Spleen (tissue), 11 donors: ENCODE results near the gene WDR62. TPM values are rescaled to one million over a fixed set of nuclear protein-coding genes. Genes with fewer than 3 reads are reported as not detected.
A peak's percentile ranks its signal among the peaks of the same experiment; 100 is the strongest.
"Not testable (repeated sequence)": the region's sequence is repeated elsewhere in the genome, so short reads cannot be mapped to it uniquely, and the experiment has no call there.

Experiments used
- DNase-seq: peaks from one replicate; pipeline ENCODE4 v3.0.0-alpha.2; 2020
- H3K27ac ChIP-seq, 8 donors: fragments of 200-600 bp; sonication (generic) in 7 of 8; 1 replicate in 4 of 8; 2 replicates in 4 of 8; pipeline versions ENCODE4 v1.5.0 to v1.8.0; 2016 to 2021; ENCODE audit warnings: inconsistent platforms in 4 of 8, mild to moderate bottlenecking in 4 of 8, moderate library complexity in 1 of 8
- H3K27me3 ChIP-seq, 7 donors: fragments of 200-600 bp; sonication (generic) in 6 of 7; replicated peaks in 1 of 7; 1 replicate in 4 of 7; 2 replicates in 3 of 7; pipeline versions ENCODE4 v1.5.0 to v1.8.0; 2016 to 2021; ENCODE audit warnings: inconsistent platforms in 3 of 7, mild to moderate bottlenecking in 1 of 7
- H3K36me3 ChIP-seq, 6 donors: fragments of 200-600 bp; sonication (generic) in 5 of 6; 1 replicate in 4 of 6; 2 replicates in 2 of 6; pipeline versions ENCODE4 v1.5.0 to v1.8.0; 2016 to 2021; ENCODE audit warnings: inconsistent platforms in 2 of 6
- H3K4me1 ChIP-seq, 6 donors: fragments of 200-600 bp; sonication (generic) in 5 of 6; 1 replicate in 3 of 6; 2 replicates in 3 of 6; pipeline versions ENCODE4 v1.5.0 to v1.8.0; 2016 to 2021; ENCODE audit warnings: inconsistent platforms in 3 of 6
- H3K4me3 ChIP-seq, 8 donors: fragments of 200-600 bp; sonication (generic) in 7 of 8; 1 replicate in 4 of 8; 2 replicates in 4 of 8; pipeline versions ENCODE4 v1.5.0 to v1.8.0; 2016 to 2021; ENCODE audit warnings: inconsistent platforms in 4 of 8, mild to moderate bottlenecking in 4 of 8, moderate library complexity in 2 of 8
- H3K9me3 ChIP-seq, 8 donors: fragments of 200-600 bp; sonication (generic) in 7 of 8; 1 replicate in 4 of 8; 2 replicates in 4 of 8; pipeline versions ENCODE4 v1.5.0 to v1.8.0; 2016 to 2021; ENCODE audit warnings: inconsistent platforms in 4 of 8
- CTCF ChIP-seq, 11 experiments: fragments of 200-600 bp in 7 of 11; fragments of 450-650 bp in 4 of 11; sonication (generic) in 4 of 11; IDR thresholded peaks in 8 of 11; conservative IDR thresholded peaks in 3 of 11; 1 replicate in 7 of 11; 2 replicates in 4 of 11; pipeline versions ENCODE4 v1.4.0 to v1.8.0; 2016 to 2021; ENCODE audit warnings: antibody characterized with exemption in 11 of 11, inconsistent platforms in 4 of 11, mild to moderate bottlenecking in 1 of 11
- POLR2A ChIP-seq, 3 donors: fragments of 450-650 bp; IDR thresholded peaks; one replicate each; pipeline ENCODE4 v1.5.1; 2017; ENCODE audit warnings: antibody characterized with exemption in 3 of 3, mild to moderate bottlenecking in 1 of 3
- POLR2AphosphoS5 ChIP-seq, 3 donors: sonication (generic); formaldehyde crosslinking; IDR thresholded peaks; one replicate each; pipeline ENCODE4 v1.5.1; 2017; ENCODE audit warnings: antibody characterized with exemption in 3 of 3
- WGBS, 5 donors: extraction: QIAGEN DNeasy Blood & Tissue Kit in 3 of 5; methylation state at CpG; one replicate each; pipeline versions ENCODE4 v1.1.5 to v1.1.7; 2013 to 2018; 5-methylcytosine and 5-hydroxymethylcytosine counted together
- intact Hi-C: fragments of 100-400 bp; cut with DNase I; formaldehyde crosslinking; loops from one replicate; pipeline ENCODE4 v1.15.0; 2023; ENCODE audit warnings: low total_unique reads
- polyA plus RNA-seq, 3 donors: library from polyadenylated mRNA; stranded (reverse); fragments of 200-250 nt; gene quantifications; one replicate each; pipeline ENCODE4 v1.2.1, GENCODE V29; 2013
- total RNA-seq, 7 donors: library from RNA; depleted of rRNA in 3 of 7; stranded (reverse); fragments of >200 nt in 3 of 7; fragmentation: NEBNext Ultra II Directional in 4 of 7; extraction: Animal tissue kit (Norgen Biotek cat#: 25700) in 4 of 7; gene quantifications; one replicate each; pipeline versions ENCODE4 v1.1.0 to v1.2.1, GENCODE V29; 2016 to 2021
- donor health status: healthy with polysubstance abuse.
- donor health status: DM: no; HTN: no; CAD: no; lungs with moderate emphysema.
- donor health status: DM: no; HTN: no; CAD: no.
- donor health status: Bipolar disorder and iron deficiency.
- donor health status: healthy.
- donor health status: DM: no; HTN: no; CAD: no.
- donor health status: DM: yes; HTN: yes; CAD: no.

Gene WDR62
- total and polyA plus RNA-seq, 10 donors: 1.3 to 5.2 (median 2.2) TPM

DNA sequence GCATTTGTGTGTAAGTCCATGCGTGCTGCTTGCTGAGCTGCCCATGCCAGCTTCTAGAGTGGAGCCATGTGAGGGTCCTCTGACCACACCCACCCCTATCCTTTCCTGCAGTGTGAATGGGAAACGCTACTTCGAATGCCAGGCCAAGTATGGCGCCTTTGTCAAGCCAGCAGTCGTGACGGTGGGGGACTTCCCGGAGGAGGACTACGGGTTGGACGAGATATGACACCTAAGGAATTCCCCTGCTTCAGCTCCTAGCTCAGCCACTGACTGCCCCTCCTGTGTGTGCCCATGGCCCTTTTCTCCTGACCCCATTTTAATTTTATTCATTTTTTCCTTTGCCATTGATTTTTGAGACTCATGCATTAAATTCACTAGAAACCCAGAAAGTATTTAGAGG, 70.9 kb downstream of the WDR62 start:
- H3K9me3 ChIP-seq: no peaks in the 10 kb centered on the region
- no peak overlapping the region for H3K27ac ChIP-seq
- peaks cover 4 to 37% (median 21%) of the 10 kb centered on the region in 6 donors for H3K4me1 ChIP-seq
- peaks cover 0 to 58% (median 47%) of the 10 kb centered on the region in 6 donors for H3K36me3 ChIP-seq
- intact Hi-C loops: loop anchor here (5.0 kb wide), 1 partner anchor 47 kb away; no protein-coding TSS in a partner anchor
- no peak for TF ChIP-seq POLR2A (IDR thresholded peaks at IDR 0.05)
- TF ChIP-seq POLR2AphosphoS5 (IDR thresholded peaks at IDR 0.05): no peak
- TF ChIP-seq CTCF (IDR thresholded peaks at IDR 0.05 in 8 of 11, conservative IDR thresholded peaks at IDR 0.05 in 3 of 11): no peak
- H3K27me3 ChIP-seq: no peaks in the 10 kb centered on the region
- H3K4me3 ChIP-seq: no peak overlapping the region
- no peak for DNase-seq
- 67 to 83% (median 72%) methylated on average over 9 of the region's 9 CpGs for WGBS, 5 donors

- peak; percentile 83 for DNase-seq
- Histone ChIP-seq H3K9me3 (no peaks in the 10 kb centered on the region), H3K27me3 (no peaks in the 10 kb centered on the region), H3K27ac (peak overlapping the region; percentile 88 to 97 (median 94)), H3K4me3 (peak overlapping the region; percentile 40 to 77 (median 47)), H3K4me1 (peaks cover 4 to 61% (median 42%) of the 10 kb centered on the region in 6 donors), H3K36me3 (peaks cover 0 to 30% (median 25%) of the 10 kb centered on the region in 6 donors)
- 13 to 18% (median 14%) methylated on average over 10 of the region's 10 CpGs for WGBS, 5 donors
- intact Hi-C loops: loop anchor here (5.0 kb wide), 1 partner anchor 44 kb away; no protein-coding TSS in a partner anchor
- TF ChIP-seq POLR2A (IDR thresholded peaks at IDR 0.05) (no peak), POLR2AphosphoS5 (IDR thresholded peaks at IDR 0.05) (no peak), CTCF (IDR thresholded peaks at IDR 0.05 in 8 of 11, conservative IDR thresholded peaks at IDR 0.05 in 3 of 11) (no peak)
Measured at GRCh38 chr19:36128392-36128736, 73.7 kb downstream of the WDR62 start.

DNA sequence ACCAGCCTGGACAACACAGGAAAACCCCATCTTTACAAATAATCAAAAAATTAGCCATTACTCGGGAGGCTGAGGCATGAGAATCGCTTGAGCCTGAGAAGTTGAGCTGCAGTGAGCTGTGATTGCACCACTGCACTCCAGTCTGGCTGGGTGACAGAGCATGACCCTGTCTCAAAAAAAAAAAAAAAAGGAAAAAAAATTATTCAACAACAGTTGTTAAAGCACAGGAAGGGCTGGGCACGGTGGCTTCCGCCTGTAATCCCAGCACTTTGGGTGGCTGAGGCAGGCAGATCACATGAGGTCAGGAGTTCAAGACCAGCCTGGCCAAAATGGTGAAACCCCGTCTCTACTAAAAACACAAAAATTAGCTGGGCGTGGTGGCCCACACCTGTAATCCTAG, 76.5 kb downstream of the WDR62 start:
- DNase-seq: peak; percentile 79
- peaks cover 4 to 66% (median 42%) of the 10 kb centered on the region in 6 donors for H3K4me1 ChIP-seq
- peak in 2 of 3 donors; percentile 62 to 71 for TF ChIP-seq POLR2AphosphoS5 (IDR thresholded peaks at IDR 0.05)
- H3K9me3 ChIP-seq, intact Hi-C loops, H3K4me3 ChIP-seq, H3K27me3 ChIP-seq, H3K36me3 ChIP-seq: not testable (repeated sequence)
- 33 to 57% (median 44%) methylated on average over 6 of the region's 6 CpGs for WGBS, 5 donors
- peak overlapping the region in 7 of 8 donors; percentile 46 to 93 (median 66) for H3K27ac ChIP-seq

DNA sequence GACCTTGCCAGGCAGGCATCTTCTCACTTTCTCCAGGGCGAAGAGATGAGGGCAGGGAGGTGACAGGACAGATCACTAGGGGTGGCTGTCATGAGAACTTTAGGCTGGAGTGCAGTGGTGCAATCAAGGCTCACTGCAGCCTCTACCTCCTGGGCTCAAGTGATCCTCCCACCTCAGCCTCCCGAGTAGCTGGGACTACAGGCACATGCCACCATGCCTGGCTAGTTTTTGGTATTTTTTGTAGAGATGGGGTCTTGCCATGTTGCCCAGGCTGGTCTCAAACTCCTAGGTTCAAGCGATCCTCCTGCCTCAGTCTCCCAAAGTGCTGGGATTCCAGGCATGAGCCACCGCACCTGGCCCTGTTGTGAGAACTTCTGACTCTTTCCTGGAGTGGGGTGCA, 80.2 kb downstream of the WDR62 start:
- intact Hi-C loops, H3K4me3 ChIP-seq, H3K27ac ChIP-seq, H3K36me3 ChIP-seq, H3K27me3 ChIP-seq, H3K9me3 ChIP-seq, DNase-seq: not testable (repeated sequence)
- WGBS, 5 donors: 89 to 96% (median 93%) methylated on average over 3 to 4 of the region's 4 CpGs
- H3K4me1 ChIP-seq: peaks cover 3 to 70% (median 41%) of the 10 kb centered on the region in 6 donors

DNA sequence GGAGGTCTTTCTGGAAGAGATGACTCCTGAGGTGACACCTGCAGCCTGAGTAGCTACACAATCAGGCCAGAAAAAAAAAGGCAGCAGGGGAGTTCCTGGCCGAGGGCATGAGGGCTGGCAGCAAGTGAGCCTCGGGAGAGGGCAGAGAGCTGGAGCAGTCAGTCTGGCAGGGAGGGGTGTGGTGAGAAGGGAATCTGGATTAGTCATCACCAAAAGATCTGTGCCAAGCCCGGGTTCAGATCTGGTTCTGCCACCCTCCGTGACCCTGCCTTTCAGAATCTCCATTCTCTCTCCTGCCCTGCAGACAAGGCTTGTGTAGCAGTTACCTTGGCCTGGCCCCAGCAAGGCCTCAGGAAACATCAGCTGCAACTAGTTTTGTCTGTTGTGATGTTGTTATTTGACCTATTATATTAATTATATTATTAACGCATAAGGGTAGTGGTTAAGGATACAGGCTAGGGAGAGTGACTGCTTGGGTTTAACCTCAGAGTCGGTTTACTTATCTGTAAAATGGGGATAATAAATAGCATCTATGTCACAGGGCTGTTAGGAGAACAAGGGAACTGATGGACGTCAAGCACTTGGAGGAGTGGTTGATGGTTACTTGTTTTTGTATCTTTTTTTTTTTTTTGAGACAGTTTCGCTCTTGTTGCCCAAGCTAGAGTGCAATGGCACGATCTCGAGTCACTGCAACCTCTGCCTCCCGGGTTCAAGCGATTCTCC, 82.4 kb downstream of the WDR62 start:
- intact Hi-C loops: no loop called here
- TF ChIP-seq CTCF (IDR thresholded peaks at IDR 0.05 in 8 of 11, conservative IDR thresholded peaks at IDR 0.05 in 3 of 11) (no peak), POLR2AphosphoS5 (IDR thresholded peaks at IDR 0.05) (peak in 2 of 3 donors; percentile 55 to 65), POLR2A (IDR thresholded peaks at IDR 0.05) (no peak)
- 65 to 78% (median 69%) methylated on average over 12 of the region's 12 CpGs for WGBS, 5 donors
- DNase-seq: no peak
- peaks cover 0 to 6% (median 3%) of the 10 kb centered on the region in 6 donors for H3K36me3 ChIP-seq
- H3K4me1 ChIP-seq: peaks cover 10 to 59% (median 33%) of the 10 kb centered on the region in 6 donors
- no peaks in the 10 kb centered on the region for H3K27me3 ChIP-seq
- H3K4me3 ChIP-seq: peak overlapping the region in 1 of 8 donors; percentile 5
- H3K27ac ChIP-seq: peak overlapping the region in 7 of 8 donors; percentile 29 to 78 (median 64)
- no peaks in the 10 kb centered on the region for H3K9me3 ChIP-seq
